GM21390 (cell line): Measurements from ENCODE around the gene ZYX.
A peak's percentile ranks its signal among the peaks of the same experiment; 100 is the strongest.
"Not testable (repeated sequence)": the region's sequence is repeated elsewhere in the genome, so short reads cannot be mapped to it uniquely, and the experiment has no call there.

ENCODE experiments used
- ATAC-seq: cut with Tn5 transposase; IDR thresholded peaks from one replicate; pipeline ENCODE4 v1.9.1; 2021; ENCODE audit not compliant: unreplicated experiment

Gene ZYX

GRCh38 chr7:143416565-143417149 lies 35.5 kb downstream of the ZYX start:
- ATAC-seq: peak; percentile 75

- no peak for ATAC-seq
These were observed 36.7 kb downstream of the ZYX start for GRCh38 chr7:143417734-143418383.

GRCh38 chr7:143418681-143419458 lies 37.7 kb downstream of the ZYX start:
- ATAC-seq: no peak

- ATAC-seq: no peak
These were observed 38.7 kb downstream of the ZYX start for GRCh38 chr7:143419880-143420279.

GRCh38 chr7:143420624-143421023 lies 39.5 kb downstream of the ZYX start:
- not testable (repeated sequence) for ATAC-seq

- ATAC-seq: no peak
These were observed 40.9 kb downstream of the ZYX start for GRCh38 chr7:143422033-143422432.

GRCh38 chr7:143424476-143424875 lies 43.3 kb downstream of the ZYX start:
- not testable (repeated sequence) for ATAC-seq

- ATAC-seq: no peak
These were observed 45.5 kb downstream of the ZYX start for GRCh38 chr7:143426479-143427142.

GRCh38 chr7:143429770-143430698 lies 48.9 kb downstream of the ZYX start:
- no peak for ATAC-seq

- ATAC-seq: no peak
These were observed 50.0 kb downstream of the ZYX start for GRCh38 chr7:143431109-143431508.

GRCh38 chr7:143433759-143434158 lies 52.6 kb downstream of the ZYX start:
- ATAC-seq: no peak

GRCh38 chr7:143434660-143435059 lies 53.5 kb downstream of the ZYX start:
- ATAC-seq: no peak

GRCh38 chr7:143435266-143435665 lies 54.1 kb downstream of the ZYX start:
- no peak for ATAC-seq

- peak; percentile 76 for ATAC-seq
These were observed 55.3 kb downstream of the ZYX start for GRCh38 chr7:143436325-143436946.

GRCh38 chr7:143437578-143437977 lies 56.4 kb downstream of the ZYX start:
- no peak for ATAC-seq

- no peak for ATAC-seq
These were observed 58.7 kb downstream of the ZYX start for GRCh38 chr7:143439866-143440265.
